MV-4-11 (cell line): ENCODE measurements around the gene ZNF831.

Experiments
- DNase-seq: peaks from one replicate; lab custom pipeline; 2025; lab: John Stamatoyannopoulos, UW

ZNF831 gene

DNA sequence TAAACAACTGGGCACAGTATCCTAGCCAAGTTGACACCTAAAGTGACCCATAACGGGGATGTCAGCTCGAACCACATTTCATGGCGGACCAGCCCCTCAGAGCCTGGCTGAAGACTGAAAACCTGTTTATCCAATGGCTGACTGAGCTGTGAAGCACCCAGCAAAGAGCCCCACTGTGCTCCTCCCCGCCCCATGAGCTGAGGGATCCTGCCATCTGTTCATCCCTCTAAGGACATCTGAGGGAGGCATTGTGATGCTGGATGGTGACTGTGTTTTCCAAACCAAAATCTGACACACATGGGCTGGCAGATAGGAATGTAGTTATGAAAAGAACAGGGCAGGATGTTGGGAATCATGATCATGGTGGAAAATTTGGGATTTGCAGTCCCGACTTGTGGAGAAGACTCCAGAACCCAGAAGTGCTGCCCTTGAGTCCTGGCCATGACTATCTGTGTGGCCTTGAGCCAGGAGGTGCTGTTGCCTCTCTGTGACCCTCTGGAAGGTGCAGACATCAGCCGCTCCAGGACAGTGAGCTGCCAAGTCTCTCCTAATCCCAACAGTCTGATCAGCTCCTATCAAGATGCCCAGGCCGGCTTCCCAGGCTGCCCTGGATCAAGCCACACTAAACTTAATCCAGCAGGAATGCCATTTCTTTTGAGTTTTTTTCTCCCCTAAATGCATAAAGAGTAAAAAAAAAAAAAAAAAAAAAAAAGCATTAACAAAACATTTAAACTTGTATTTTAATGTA is 142.5 kb downstream of the ZNF831 start:
- DNase-seq: no peak

DNA sequence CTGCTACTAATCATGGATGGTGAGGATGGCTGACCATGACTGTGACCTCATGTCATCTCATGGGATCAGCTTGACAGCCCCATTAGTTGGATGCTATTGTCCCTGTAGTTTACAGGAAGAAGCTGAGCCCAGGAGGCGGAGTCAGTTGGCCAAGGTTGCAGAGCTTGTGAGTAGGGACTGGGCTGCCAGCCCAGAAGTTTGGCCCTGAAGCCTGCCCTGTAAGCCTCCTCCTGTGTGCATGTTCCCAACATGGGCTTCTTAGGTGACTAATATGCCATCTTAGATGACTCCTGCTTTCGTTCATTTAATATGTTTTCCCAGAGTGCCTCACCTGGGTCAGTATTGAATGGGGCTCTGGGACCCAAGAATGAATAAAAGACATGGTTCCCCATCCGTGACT is 143.6 kb downstream of the ZNF831 start:
- DNase-seq: no peak
